Measurements from ENCODE around the gene HABP2. TPM values are rescaled to one million over a fixed set of nuclear protein-coding genes. Genes with fewer than 3 reads are reported as not detected.

HABP2 gene
- total and polyA plus RNA-seq, 11 donors: 0.23 to 0.30 TPM; not detected in 9

DNA sequence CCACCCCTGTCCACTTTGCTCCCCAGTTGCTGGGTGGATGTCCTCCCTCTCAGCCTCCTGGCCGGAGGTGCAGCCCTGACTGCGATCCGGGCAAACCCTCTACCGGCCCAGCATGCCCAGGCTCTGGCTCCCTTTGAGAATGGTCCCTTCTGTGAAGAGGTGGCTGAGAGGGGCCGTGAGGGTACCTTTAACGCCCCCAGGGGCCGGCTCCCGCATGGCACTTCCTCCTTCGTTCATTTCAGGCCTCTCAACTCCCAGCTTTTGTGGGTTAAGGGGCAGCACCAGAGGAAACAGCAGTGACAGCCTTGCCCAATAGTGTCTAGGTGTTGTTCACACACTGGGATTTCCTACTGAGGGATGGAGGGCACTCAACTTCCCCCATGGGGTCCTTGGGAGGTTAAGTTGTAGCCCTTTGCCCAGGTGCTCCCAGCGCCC, 33.2 kb upstream of the HABP2 start:
- Histone ChIP-seq H3K36me3 (no peaks in the 10 kb centered on the region), H3K27me3 (no peaks in the 10 kb centered on the region), H3K4me1 (peaks cover 0 to 7% (median 0%) of the 10 kb centered on the region in 12 donors), H3K9me3 (no peaks in the 10 kb centered on the region), H3K4me3 (no peak overlapping the region), H3K27ac (no peak overlapping the region)
- DNase-seq (no peak), ATAC-seq (peak in 1 of 4 donors; percentile 14)
- WGBS, 4 donors: 79 to 88% (median 87%) methylated on average over 10 of the region's 10 CpGs
- intact Hi-C loops (cut with DNase I): loop anchor here in 4 of 10 donors (5.0 to 10.0 kb wide), 3 partner anchors 43 to 955 kb away; no protein-coding TSS in a partner anchor
- TF ChIP-seq POLR2A (IDR thresholded peaks at IDR 0.05) (no peak), CTCF (IDR thresholded peaks at IDR 0.05) (no peak)

GRCh38 chr10:113520261-113520660, 32.6 kb upstream of the HABP2 start:
- no peak for ATAC-seq
- H3K27ac ChIP-seq: no peak overlapping the region
- peaks cover 0 to 7% (median 0%) of the 10 kb centered on the region in 12 donors for H3K4me1 ChIP-seq
- H3K27me3 ChIP-seq: no peaks in the 10 kb centered on the region
- WGBS, 4 donors: 83 to 100% (median 94%) methylated on average over 2 of the region's 2 CpGs
- DNase-seq: no peak
- no peaks in the 10 kb centered on the region for H3K36me3 ChIP-seq
- no peak overlapping the region for H3K4me3 ChIP-seq
- H3K9me3 ChIP-seq: no peaks in the 10 kb centered on the region
- TF ChIP-seq POLR2A (IDR thresholded peaks at IDR 0.05) (no peak), CTCF (IDR thresholded peaks at IDR 0.05) (no peak)
- intact Hi-C loops (cut with DNase I): loop anchor here in 3 of 10 donors (5.0 to 10.0 kb wide), 2 partner anchors 42 to 955 kb away; no protein-coding TSS in a partner anchor

GRCh38 chr10:113520690-113521474, 32.0 kb upstream of the HABP2 start:
- WGBS, 4 donors: 36 to 41% (median 39%) methylated on average over 8 of the region's 8 CpGs
- peak; percentile 79 to 90 (median 83) for ATAC-seq
- Histone ChIP-seq H3K4me1 (peaks cover 0 to 7% (median 0%) of the 10 kb centered on the region in 12 donors), H3K36me3 (no peaks in the 10 kb centered on the region), H3K27ac (no peak overlapping the region), H3K9me3 (no peaks in the 10 kb centered on the region), H3K4me3 (no peak overlapping the region), H3K27me3 (no peaks in the 10 kb centered on the region)
- intact Hi-C loops (cut with DNase I): loop anchor here in 3 of 10 donors (5.0 to 10.0 kb wide), 2 partner anchors 41 to 956 kb away; no protein-coding TSS in a partner anchor
- peak in 4 of 5 donors; percentile 60 to 75 (median 68) for DNase-seq
- no peak for TF ChIP-seq POLR2A (IDR thresholded peaks at IDR 0.05)
- TF ChIP-seq CTCF (IDR thresholded peaks at IDR 0.05): peak; percentile 84 to 97 (median 93)

GRCh38 chr10:113521475-113521795, 31.4 kb upstream of the HABP2 start:
- intact Hi-C loops (cut with DNase I): loop anchor here in 3 of 10 donors (5.0 to 10.0 kb wide), 2 partner anchors 41 to 957 kb away; no protein-coding TSS in a partner anchor
- H3K9me3 ChIP-seq: no peaks in the 10 kb centered on the region
- peaks cover 0 to 7% (median 0%) of the 10 kb centered on the region in 12 donors for H3K4me1 ChIP-seq
- ATAC-seq (peak in 1 of 4 donors; percentile 8), DNase-seq (no peak)
- WGBS, 4 donors: 52 to 58% (median 56%) methylated on average over 2 of the region's 2 CpGs
- H3K27ac ChIP-seq: no peak overlapping the region
- no peaks in the 10 kb centered on the region for H3K36me3 ChIP-seq
- no peak for TF ChIP-seq POLR2A (IDR thresholded peaks at IDR 0.05)
- TF ChIP-seq CTCF (IDR thresholded peaks at IDR 0.05): peak in 2 of 12 donors; percentile 2 to 14
- no peaks in the 10 kb centered on the region for H3K27me3 ChIP-seq
- no peak overlapping the region for H3K4me3 ChIP-seq

Data from heart left ventricle (tissue), 16 donors.